Ramos (cell line): ENCODE data around the gene SLC1A3.

ENCODE experiments used
- in situ Hi-C: fragments of 300-500 bp; cut with MboI; formaldehyde crosslinking; loops from one replicate; pipeline ENCODE4 v1.14.3; 2022; ENCODE audit warnings: low sequenced_read_pairs; ENCODE audit not compliant: unreplicated experiment

The SLC1A3 gene

DNA sequence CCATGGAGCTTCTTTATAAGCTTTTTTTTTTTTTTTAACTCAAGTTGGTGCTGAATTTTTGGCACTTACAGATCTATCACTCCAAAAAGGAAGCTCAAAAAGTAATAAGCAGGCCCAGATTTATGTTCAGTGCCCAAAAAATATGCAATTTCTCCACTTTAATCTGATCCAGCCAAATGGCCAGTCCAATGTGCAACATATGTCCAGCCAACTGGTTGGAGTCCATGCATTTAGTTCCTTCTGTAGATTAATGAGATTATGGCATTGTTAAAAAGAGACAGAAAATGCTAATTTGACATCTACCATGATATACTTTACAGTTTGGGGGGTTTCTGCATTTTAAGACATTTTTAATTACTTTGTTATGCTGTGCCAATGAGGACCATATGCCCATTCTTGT is 129.5 kb downstream of the SLC1A3 start:
- in situ Hi-C loops, result loop anchor here (10.0 kb wide), 2 partner anchors 139 to 269 kb away; partner anchors contain the start of gene NIPBL
